Kidney (tissue), 14 donors: ENCODE measurements around the gene KNTC1. TPM values are rescaled to one million over a fixed set of nuclear protein-coding genes. Genes with fewer than 3 reads are reported as not detected.
"Not testable (repeated sequence)": the region's sequence is repeated elsewhere in the genome, so short reads cannot be mapped to it uniquely, and the experiment has no call there.

ENCODE experiments used
- DNase-seq, 5 donors: peaks; one replicate each; pipeline ENCODE4 v3.0.0-alpha.2; 2013 to 2020
- FAIRE-seq: peaks from 2 replicates; lab custom pipeline; 2012; peaks lifted over from hg19 to GRCh38; lab: Jason Lieb, UNC
- H3K27ac ChIP-seq, 2 donors: one replicate each; pipeline ENCODE4 v1.7.0; 2013; ENCODE audit warnings: low read depth in 2 of 2, low read length in 2 of 2, inconsistent platforms in 1 of 2
- H3K27me3 ChIP-seq: one replicate; pipeline ENCODE4 v1.7.1; 2013; ENCODE audit warnings: low read length, inconsistent platforms; ENCODE audit not compliant: control insufficient read depth, insufficient read depth
- H3K36me3 ChIP-seq, 3 donors: one replicate each; pipeline versions ENCODE4 v1.7.0 to v1.7.1; 2013; ENCODE audit warnings: low read length in 3 of 3, control low read depth in 1 of 3, inconsistent platforms in 1 of 3; ENCODE audit not compliant: insufficient read depth in 3 of 3, control insufficient read depth in 2 of 3
- H3K4me1 ChIP-seq, 3 donors: one replicate each; pipeline versions ENCODE4 v1.7.0 to v1.7.1; 2013; ENCODE audit warnings: low read length in 3 of 3, inconsistent platforms in 1 of 3, low read depth in 1 of 3; ENCODE audit not compliant: control insufficient read depth in 2 of 3, insufficient read depth in 2 of 3
- H3K4me3 ChIP-seq, 3 donors: one replicate each; pipeline versions ENCODE4 v1.7.0 to v1.8.1; 2013; ENCODE audit warnings: low read length in 3 of 3, control low read depth in 1 of 3, inconsistent platforms in 1 of 3
- H3K9ac ChIP-seq, 3 donors: one replicate each; pipeline versions ENCODE4 v1.7.0 to v1.7.1; 2013; ENCODE audit warnings: low read length in 3 of 3, control low read depth in 1 of 3, inconsistent platforms in 1 of 3
- H3K9me3 ChIP-seq, 3 donors: one replicate each; pipeline versions ENCODE4 v1.7.0 to v1.7.1; 2013; ENCODE audit warnings: low read length in 3 of 3, control low read depth in 1 of 3, inconsistent platforms in 1 of 3; ENCODE audit not compliant: control insufficient read depth in 2 of 3, insufficient read depth in 1 of 3
- CTCF ChIP-seq: IDR thresholded peaks from 3 replicates; pipeline ENCODE4 v1.5.1; 2012; ENCODE audit warnings: mild to moderate bottlenecking, moderate library complexity, borderline replicate concordance; ENCODE audit not compliant: insufficient read depth; ENCODE audit errors: extremely low read depth
- intact Hi-C: fragments of 100-400 bp; cut with DNase I; formaldehyde crosslinking; loops from one replicate; pipeline ENCODE4 v1.11.1; 2022
- polyA plus RNA-seq: library from polyadenylated mRNA; stranded (reverse); fragments of 350-450 nt; fragmentation: Illumina TruSeq; extraction: RNeasy Lipid Tissue Mini Kit (QIAGEN cat#74804); gene quantifications from one replicate; pipeline ENCODE4 v1.2.3, GENCODE V29; 2014; ENCODE audit warnings: low read depth, low replicate concordance; ENCODE audit not compliant: insufficient read depth
- total RNA-seq: library from RNA; stranded (reverse); fragmentation: NEBNext Ultra II Directional; extraction: Animal tissue kit (Norgen Biotek cat#: 25700); gene quantifications from one replicate; pipeline ENCODE4 v1.2.1, GENCODE V29; 2021
- donor health status: control.
- donor health status: control.
- donor health status: control.
- donor health status: control.
- donor health status: control.
- donor health status: DM: yes; HTN: yes; CAD: no.
- donor health status: Normal renal cell carcinoma (clear cell type).

The KNTC1 gene
- total and polyA plus RNA-seq, 2 donors from 2014 or later = 4.3 to 12.6 TPM

GRCh38 chr12:122506393-122506938 lies 20.6 kb upstream of the KNTC1 start:
- no peak for TF ChIP-seq CTCF
- H3K36me3 ChIP-seq = peaks cover 21 to 79% (median 42%) of the 10 kb centered on the region in 3 donors
- FAIRE-seq = no peak

GRCh38 chr12:122508163-122508562 lies 18.9 kb upstream of the KNTC1 start:
- no peak overlapping the region for H3K4me3 ChIP-seq
- no peak for DNase-seq
- FAIRE-seq = no peak
- no peak for TF ChIP-seq CTCF
- H3K9ac ChIP-seq = no peak overlapping the region
- H3K9me3 ChIP-seq = no peaks in the 10 kb centered on the region
- no peaks in the 10 kb centered on the region for H3K27me3 ChIP-seq
- H3K4me1 ChIP-seq = no peaks in the 10 kb centered on the region
- intact Hi-C loops = no loop called here
- H3K27ac ChIP-seq = no peak overlapping the region
- H3K36me3 ChIP-seq = peaks cover 19 to 86% (median 47%) of the 10 kb centered on the region in 3 donors

More at GRCh38 chr12:122506393-122506938, 20.6 kb upstream of the KNTC1 start:
- intact Hi-C loops = no loop called here
- DNase-seq = no peak
- Histone ChIP-seq H3K4me1 (no peaks in the 10 kb centered on the region), H3K27ac (no peak overlapping the region), H3K9me3 (no peaks in the 10 kb centered on the region), H3K9ac (no peak overlapping the region), H3K4me3 (no peak overlapping the region), H3K27me3 (no peaks in the 10 kb centered on the region)

DNA sequence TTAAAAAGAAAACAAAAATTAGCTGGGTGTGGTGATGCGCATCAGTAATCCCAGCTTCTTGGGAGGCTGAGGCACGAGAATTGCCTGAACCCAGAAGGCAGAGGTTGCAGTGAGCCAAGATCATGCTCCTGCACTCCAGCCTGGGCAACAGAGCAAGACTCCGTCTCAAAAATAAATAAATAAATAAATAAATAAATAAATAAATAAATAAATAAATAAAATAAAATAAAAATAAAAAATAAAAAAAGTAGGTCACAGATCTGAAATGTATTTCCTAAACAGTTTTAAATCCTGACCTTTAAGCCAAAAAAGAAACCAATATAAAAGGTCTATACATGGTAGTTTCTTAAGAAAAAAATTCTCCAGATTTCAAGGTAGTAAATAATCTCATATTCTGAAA lies 14.0 kb upstream of the KNTC1 start:
- H3K4me1 ChIP-seq, H3K9me3 ChIP-seq, FAIRE-seq, DNase-seq, intact Hi-C loops, H3K27me3 ChIP-seq, H3K27ac ChIP-seq, H3K4me3 ChIP-seq, H3K9ac ChIP-seq: not testable (repeated sequence)
- H3K36me3 ChIP-seq = peaks cover 28 to 84% (median 54%) of the 10 kb centered on the region in 3 donors

GRCh38 chr12:122513660-122514059 lies 13.4 kb upstream of the KNTC1 start:
- Histone ChIP-seq H3K9ac (no peak overlapping the region), H3K36me3 (peaks cover 27 to 84% (median 52%) of the 10 kb centered on the region in 3 donors), H3K27me3 (no peaks in the 10 kb centered on the region), H3K27ac (no peak overlapping the region), H3K4me3 (no peak overlapping the region), H3K4me1 (no peaks in the 10 kb centered on the region), H3K9me3 (no peaks in the 10 kb centered on the region)
- intact Hi-C loops = no loop called here
- DNase-seq = no peak
- TF ChIP-seq CTCF = no peak
- FAIRE-seq = no peak
